SJSA1 (cell line): ENCODE results near the gene ATP1B3. TPM values are rescaled to one million over a fixed set of nuclear protein-coding genes. Genes with fewer than 3 reads are reported as not detected.
"Not testable (repeated sequence)": the region's sequence is repeated elsewhere in the genome, so short reads cannot be mapped to it uniquely, and the experiment has no call there.

Experiments used
- DNase-seq, 2 experiments: peaks; one replicate each; pipeline ENCODE4 v3.0.0-alpha.2; 2015 to 2020; ENCODE audit warnings: low spot score in 2 of 2, low read depth in 1 of 2
- H3K27ac ChIP-seq: fragments of 250-450 bp; sonication (Bioruptor Pico); 2 replicates; pipeline ENCODE4 v1.5.1; 2020; ENCODE audit warnings: mild to moderate bottlenecking, moderate library complexity
- H3K27me3 ChIP-seq: fragments of 250-450 bp; sonication (Bioruptor Pico); replicated peaks from 2 replicates; pipeline ENCODE4 v1.5.1; 2020; ENCODE audit warnings: mild to moderate bottlenecking, moderate library complexity
- H3K36me3 ChIP-seq: fragments of 250-450 bp; sonication (Bioruptor Pico); 2 replicates; pipeline ENCODE4 v1.5.1; 2020; ENCODE audit warnings: mild to moderate bottlenecking
- H3K4me1 ChIP-seq: fragments of 250-450 bp; sonication (Bioruptor Pico); replicated peaks from 2 replicates; pipeline ENCODE4 v1.6.1; 2021; ENCODE audit warnings: mild to moderate bottlenecking
- H3K4me3 ChIP-seq: fragments of 250-450 bp; sonication (Bioruptor Pico); 2 replicates; pipeline ENCODE4 v1.5.1; 2020; ENCODE audit warnings: mild to moderate bottlenecking
- H3K9me3 ChIP-seq: fragments of 250-450 bp; sonication (Bioruptor Pico); replicated peaks from 2 replicates; pipeline ENCODE4 v1.5.1; 2020; ENCODE audit warnings: mild to moderate bottlenecking
- total RNA-seq: library from RNA; depleted of rRNA; stranded (reverse); fragments of >200 nt; shearing (Covaris generic); gene quantifications from 2 replicates; pipeline ENCODE4 v1.2.3, GENCODE V29; 2014

Gene ATP1B3
- total RNA-seq, 1 experiment from 2014 or later = 88.9 TPM

GRCh38 chr3:141900343-141900742 lies 23.9 kb downstream of the ATP1B3 start:
- no peak for DNase-seq
- Histone ChIP-seq H3K4me1 (peaks cover 5% of the 10 kb centered on the region; the same call in 1 of the 2 replicates), H3K36me3 (peaks cover 37% of the 10 kb centered on the region), H3K9me3 (no peaks in the 10 kb centered on the region), H3K4me3 (no peak overlapping the region), H3K27me3 (no peaks in the 10 kb centered on the region), H3K27ac (no peak overlapping the region)

GRCh38 chr3:141901914-141902313 lies 25.5 kb downstream of the ATP1B3 start:
- no peaks in the 10 kb centered on the region for H3K27me3 ChIP-seq
- no peak overlapping the region for H3K27ac ChIP-seq

GRCh38 chr3:141904203-141904602 lies 27.8 kb downstream of the ATP1B3 start:
- peaks cover 54% of the 10 kb centered on the region for H3K36me3 ChIP-seq
- DNase-seq = no peak
- H3K27ac ChIP-seq = no peak overlapping the region
- H3K4me1 ChIP-seq = no peaks in the 10 kb centered on the region
- no peaks in the 10 kb centered on the region for H3K27me3 ChIP-seq
- no peak overlapping the region for H3K4me3 ChIP-seq
- H3K9me3 ChIP-seq = no peaks in the 10 kb centered on the region

More at GRCh38 chr3:141901914-141902313, 25.5 kb downstream of the ATP1B3 start:
- DNase-seq = no peak
- Histone ChIP-seq H3K9me3 (no peaks in the 10 kb centered on the region), H3K4me1 (peaks cover 2% of the 10 kb centered on the region; the same call in 1 of the 2 replicates), H3K4me3 (no peak overlapping the region), H3K36me3 (peaks cover 44% of the 10 kb centered on the region)

GRCh38 chr3:141905129-141905528 lies 28.7 kb downstream of the ATP1B3 start:
- H3K27ac ChIP-seq = no peak overlapping the region
- no peak for DNase-seq

GRCh38 chr3:141909408-141909807 lies 33.0 kb downstream of the ATP1B3 start:
- H3K27me3 ChIP-seq = no peaks in the 10 kb centered on the region
- H3K9me3 ChIP-seq = no peaks in the 10 kb centered on the region
- no peak for DNase-seq
- H3K36me3 ChIP-seq = peaks cover 87% of the 10 kb centered on the region
- no peak overlapping the region for H3K4me3 ChIP-seq
- peaks cover under 1% of the 10 kb centered on the region for H3K4me1 ChIP-seq
- H3K27ac ChIP-seq = no peak overlapping the region

More at GRCh38 chr3:141905129-141905528, 28.7 kb downstream of the ATP1B3 start:
- Histone ChIP-seq H3K9me3 (no peaks in the 10 kb centered on the region), H3K4me3 (no peak overlapping the region), H3K36me3 (peaks cover 57% of the 10 kb centered on the region), H3K4me1 (no peaks in the 10 kb centered on the region), H3K27me3 (no peaks in the 10 kb centered on the region)

- not testable (repeated sequence) for DNase-seq, H3K9me3 ChIP-seq, H3K4me3 ChIP-seq, H3K27ac ChIP-seq, H3K27me3 ChIP-seq, H3K4me1 ChIP-seq
- H3K36me3 ChIP-seq = peaks cover 89% of the 10 kb centered on the region
Observed at GRCh38 chr3:141909986-141910385, 33.5 kb downstream of the ATP1B3 start.

- peak in 1 of 2 experiments; percentile 47 for DNase-seq
- peaks cover 84% of the 10 kb centered on the region for H3K36me3 ChIP-seq
- no peaks in the 10 kb centered on the region for H3K27me3 ChIP-seq
- no peak overlapping the region for H3K4me3 ChIP-seq
- H3K27ac ChIP-seq = no peak overlapping the region
- H3K9me3 ChIP-seq = no peaks in the 10 kb centered on the region
- peaks cover 9% of the 10 kb centered on the region for H3K4me1 ChIP-seq
Observed at GRCh38 chr3:141913150-141913811, 36.8 kb downstream of the ATP1B3 start.

GRCh38 chr3:141914311-141914710 lies 37.9 kb downstream of the ATP1B3 start:
- peaks cover 9% of the 10 kb centered on the region for H3K4me1 ChIP-seq
- H3K27me3 ChIP-seq = no peaks in the 10 kb centered on the region
- peaks cover 80% of the 10 kb centered on the region for H3K36me3 ChIP-seq
- no peaks in the 10 kb centered on the region for H3K9me3 ChIP-seq
- no peak overlapping the region for H3K4me3 ChIP-seq
- DNase-seq = no peak
- no peak overlapping the region for H3K27ac ChIP-seq

GRCh38 chr3:141915016-141915415 lies 38.6 kb downstream of the ATP1B3 start:
- H3K27ac ChIP-seq = no peak overlapping the region
- H3K9me3 ChIP-seq = no peaks in the 10 kb centered on the region
- H3K36me3 ChIP-seq = peaks cover 80% of the 10 kb centered on the region
- H3K4me1 ChIP-seq = peaks cover 9% of the 10 kb centered on the region
- no peak overlapping the region for H3K4me3 ChIP-seq
- no peaks in the 10 kb centered on the region for H3K27me3 ChIP-seq
- DNase-seq = no peak

GRCh38 chr3:141915766-141916165 lies 39.3 kb downstream of the ATP1B3 start:
- H3K27me3 ChIP-seq = no peaks in the 10 kb centered on the region
- no peaks in the 10 kb centered on the region for H3K9me3 ChIP-seq
- no peak for DNase-seq
- H3K27ac ChIP-seq = no peak overlapping the region
- H3K4me3 ChIP-seq = no peak overlapping the region
- peaks cover 81% of the 10 kb centered on the region for H3K36me3 ChIP-seq
- peaks cover 9% of the 10 kb centered on the region for H3K4me1 ChIP-seq

- H3K4me1 ChIP-seq = no peaks in the 10 kb centered on the region
- H3K27me3 ChIP-seq = no peaks in the 10 kb centered on the region
- no peak overlapping the region for H3K4me3 ChIP-seq
- H3K36me3 ChIP-seq = peaks cover 81% of the 10 kb centered on the region
- H3K27ac ChIP-seq = no peak overlapping the region
- no peaks in the 10 kb centered on the region for H3K9me3 ChIP-seq
- no peak for DNase-seq
Observed at GRCh38 chr3:141920701-141921100, 44.3 kb downstream of the ATP1B3 start.

GRCh38 chr3:141921316-141921715 lies 44.9 kb downstream of the ATP1B3 start:
- Histone ChIP-seq H3K27me3 (no peaks in the 10 kb centered on the region), H3K4me1 (no peaks in the 10 kb centered on the region)
- DNase-seq = no peak

GRCh38 chr3:141925677-141926076 lies 49.2 kb downstream of the ATP1B3 start:
- not testable (repeated sequence) for H3K27ac ChIP-seq, H3K4me3 ChIP-seq, H3K4me1 ChIP-seq, H3K27me3 ChIP-seq, H3K9me3 ChIP-seq, DNase-seq
- H3K36me3 ChIP-seq = peaks cover 61% of the 10 kb centered on the region

More at GRCh38 chr3:141921316-141921715, 44.9 kb downstream of the ATP1B3 start:
- Histone ChIP-seq H3K9me3 (no peaks in the 10 kb centered on the region), H3K36me3 (peaks cover 78% of the 10 kb centered on the region), H3K4me3 (no peak overlapping the region), H3K27ac (no peak overlapping the region)

GRCh38 chr3:141926929-141927328 lies 50.5 kb downstream of the ATP1B3 start:
- no peaks in the 10 kb centered on the region for H3K27me3 ChIP-seq
- H3K27ac ChIP-seq = no peak overlapping the region
- H3K4me3 ChIP-seq = no peak overlapping the region
- no peak for DNase-seq
- H3K9me3 ChIP-seq = no peaks in the 10 kb centered on the region
- H3K36me3 ChIP-seq = peaks cover 50% of the 10 kb centered on the region
- H3K4me1 ChIP-seq = no peaks in the 10 kb centered on the region
